PC-3 (cell line): ENCODE data around the gene ATP11C. TPM values are rescaled to one million over a fixed set of nuclear protein-coding genes. Genes with fewer than 3 reads are reported as not detected.

ENCODE experiments used
- ATAC-seq: fragments of 200-7000 bp; cut with Tn5 transposase; 2 replicates; pipeline ENCODE4 v1.9.1; 2020; ENCODE audit warnings: mild to moderate bottlenecking, moderate library complexity
- BruUV-seq: library from RNA; stranded (reverse); fragments of 400-500 nt; replicated peaks from 2 replicates; lab custom pipeline; 2021; lab: Mats Ljungman, UMichigan
- CTCF ChIA-PET: fragments of 300-600 bp; sonication (Branson Sonifier 250); formaldehyde crosslinking; loops from one replicate; lab custom pipeline; 2022; ENCODE audit warnings: antibody characterized with exemption; lab: Charles Lee
- POLR2A ChIA-PET: fragments of 300-600 bp; sonication (Branson Sonifier 250); formaldehyde crosslinking; loops from one replicate; lab custom pipeline; 2022; ENCODE audit warnings: antibody characterized with exemption; ENCODE audit not compliant: unreplicated experiment; lab: Charles Lee
- DNase-seq: peaks from one replicate; pipeline ENCODE4 v3.0.0-alpha.2; 2015
- H2AFZ ChIP-seq: fragments of 300-600 bp; sonication (generic); 2 replicates; pipeline ENCODE4 v1.6.0; 2016; ENCODE audit warnings: antibody characterized with exemption, low read length
- H3F3A ChIP-seq: fragments of 300-600 bp; sonication (generic); one replicate; pipeline ENCODE4 v1.6.0; 2017; ENCODE audit warnings: antibody characterized with exemption, low read length, control low read depth, mild to moderate bottlenecking; ENCODE audit not compliant: unreplicated experiment
- H3K27ac ChIP-seq: fragments of 300-600 bp; sonication (generic); 2 replicates; pipeline ENCODE4 v1.5.1; 2016; ENCODE audit warnings: mild to moderate bottlenecking, low read length
- H3K27me3 ChIP-seq: fragments of 300-600 bp; sonication (generic); 2 replicates; pipeline ENCODE4 v1.6.1; 2016; ENCODE audit warnings: low read length, mixed read lengths
- H3K36me3 ChIP-seq: fragments of 300-600 bp; sonication (generic); 2 replicates; pipeline ENCODE4 v1.6.1; 2016; ENCODE audit warnings: low read depth, mixed run types, low read length, mixed read lengths
- H3K4me1 ChIP-seq: fragments of 300-600 bp; sonication (generic); 2 replicates; pipeline ENCODE4 v1.5.1; 2016; ENCODE audit warnings: low read length; ENCODE audit not compliant: insufficient read depth
- H3K4me2 ChIP-seq: fragments of 300-600 bp; sonication (generic); 2 replicates; pipeline ENCODE4 v1.6.0; 2016; ENCODE audit warnings: low read length
- H3K4me3 ChIP-seq: fragments of 300-600 bp; sonication (generic); 2 replicates; pipeline ENCODE4 v1.5.1; 2016; ENCODE audit warnings: mild to moderate bottlenecking, low read length, mixed read lengths
- H3K79me2 ChIP-seq: fragments of 300-600 bp; sonication (generic); 2 replicates; pipeline ENCODE4 v1.6.1; 2017; ENCODE audit warnings: low read length, mixed read lengths
- H3K9ac ChIP-seq: fragments of 300-600 bp; sonication (generic); 2 replicates; pipeline ENCODE4 v1.6.0; 2016; ENCODE audit warnings: mild to moderate bottlenecking, low read length
- H3K9me2 ChIP-seq: fragments of 300-600 bp; sonication (generic); replicated peaks from 2 replicates; pipeline ENCODE4 v1.6.1; 2016; ENCODE audit warnings: mixed run types, low read length, mixed read lengths
- H3K9me3 ChIP-seq: fragments of 300-600 bp; sonication (generic); 2 replicates; pipeline ENCODE4 v1.6.1; 2016; ENCODE audit warnings: low read length, mixed read lengths
- H4K20me1 ChIP-seq: fragments of 300-600 bp; sonication (generic); 2 replicates; pipeline ENCODE4 v1.6.1; 2016; ENCODE audit warnings: low read length, mixed read lengths
- EZH2 ChIP-seq: fragments of 300-600 bp; sonication (generic); IDR thresholded peaks from one replicate; pipeline ENCODE4 v1.6.1; 2017; ENCODE audit warnings: antibody characterized with exemption, mild to moderate bottlenecking, low read length; ENCODE audit not compliant: unreplicated experiment
- EZH2phosphoT487 ChIP-seq: fragments of 300-600 bp; sonication (generic); IDR thresholded peaks from 2 replicates; pipeline ENCODE4 v1.6.1; 2018; ENCODE audit warnings: mild to moderate bottlenecking, antibody characterized with exemption, low read length, borderline replicate concordance
- intact Hi-C: fragments of 100-400 bp; cut with micrococcal nuclease; formaldehyde crosslinking; loops from 2 replicates; pipeline ENCODE4 v1.9.0; 2023
- total RNA-seq: library from RNA; depleted of rRNA; stranded (reverse); fragments of >200 nt; gene quantifications from 2 replicates; pipeline ENCODE4 v1.2.3, GENCODE V29; 2014
- TF ChIP-seq, protein P1 (sequence below): fragments of 300-600 bp; sonication (generic); conservative IDR thresholded peaks from 2 replicates; pipeline ENCODE4 v1.5.1; 2017; ENCODE audit warnings: antibody characterized with exemption, low read depth, mild to moderate bottlenecking, low read length

The ATP11C gene
- total RNA-seq, 1 experiment from 2014 or later = 25.8 TPM

GRCh38 chrX:139903210-139903609 lies 29.6 kb downstream of the ATP11C start:
- ATAC-seq = no peak

DNA sequence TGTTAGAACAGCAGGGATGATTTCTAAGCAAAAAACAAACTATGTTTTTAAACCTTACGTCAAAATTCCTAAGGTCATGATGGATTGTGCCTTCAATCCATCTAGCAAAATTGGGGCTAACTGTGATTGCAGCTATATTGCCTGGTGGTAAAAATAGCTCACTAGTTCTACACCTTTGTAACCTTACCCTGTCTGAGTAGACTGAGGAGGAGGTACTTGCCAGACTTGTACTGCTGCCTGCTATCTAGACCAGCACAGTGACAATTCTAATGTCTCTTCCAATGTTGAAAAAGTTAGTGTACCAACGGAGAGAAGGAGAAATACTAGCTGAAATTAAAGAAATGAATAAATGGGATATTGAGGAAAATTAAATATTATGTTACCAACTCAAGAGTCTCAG lies 30.3 kb downstream of the ATP11C start:
- Histone ChIP-seq H3K4me2 (no peak overlapping the region), H3K27me3 (no peaks in the 10 kb centered on the region), H3K79me2 (no peaks in the 10 kb centered on the region), H3K9me2 (no peaks in the 10 kb centered on the region), H3F3A (no peaks in the 10 kb centered on the region), H3K9me3 (no peaks in the 10 kb centered on the region), H3K9ac (no peak overlapping the region), H3K4me3 (no peak overlapping the region), H3K27ac (no peak overlapping the region), H2AFZ (no peak overlapping the region), H4K20me1 (no peaks in the 10 kb centered on the region), H3K36me3 (no peaks in the 10 kb centered on the region), H3K4me1 (no peaks in the 10 kb centered on the region)
- TF ChIP-seq EZH2 = no peak
- no peak for TF ChIP-seq EZH2phosphoT487
- TF ChIP-seq, protein P1, sequence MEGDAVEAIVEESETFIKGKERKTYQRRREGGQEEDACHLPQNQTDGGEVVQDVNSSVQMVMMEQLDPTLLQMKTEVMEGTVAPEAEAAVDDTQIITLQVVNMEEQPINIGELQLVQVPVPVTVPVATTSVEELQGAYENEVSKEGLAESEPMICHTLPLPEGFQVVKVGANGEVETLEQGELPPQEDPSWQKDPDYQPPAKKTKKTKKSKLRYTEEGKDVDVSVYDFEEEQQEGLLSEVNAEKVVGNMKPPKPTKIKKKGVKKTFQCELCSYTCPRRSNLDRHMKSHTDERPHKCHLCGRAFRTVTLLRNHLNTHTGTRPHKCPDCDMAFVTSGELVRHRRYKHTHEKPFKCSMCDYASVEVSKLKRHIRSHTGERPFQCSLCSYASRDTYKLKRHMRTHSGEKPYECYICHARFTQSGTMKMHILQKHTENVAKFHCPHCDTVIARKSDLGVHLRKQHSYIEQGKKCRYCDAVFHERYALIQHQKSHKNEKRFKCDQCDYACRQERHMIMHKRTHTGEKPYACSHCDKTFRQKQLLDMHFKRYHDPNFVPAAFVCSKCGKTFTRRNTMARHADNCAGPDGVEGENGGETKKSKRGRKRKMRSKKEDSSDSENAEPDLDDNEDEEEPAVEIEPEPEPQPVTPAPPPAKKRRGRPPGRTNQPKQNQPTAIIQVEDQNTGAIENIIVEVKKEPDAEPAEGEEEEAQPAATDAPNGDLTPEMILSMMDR = no peak
- POLR2A ChIA-PET = no interaction called here
- no peak for DNase-seq
- no TSS peak for BruUV-seq
- CTCF ChIA-PET = no interaction called here
- no peak for ATAC-seq
- intact Hi-C loops = no loop called here

More at GRCh38 chrX:139903210-139903609, 29.6 kb downstream of the ATP11C start:
- BruUV-seq = no TSS peak
- intact Hi-C loops = no loop called here
- Histone ChIP-seq H2AFZ (no peak overlapping the region), H3K4me2 (no peak overlapping the region), H3K36me3 (no peaks in the 10 kb centered on the region), H3K9me3 (no peaks in the 10 kb centered on the region), H3K27ac (no peak overlapping the region), H3K27me3 (no peaks in the 10 kb centered on the region), H3K4me3 (no peak overlapping the region), H3K79me2 (no peaks in the 10 kb centered on the region), H3F3A (no peaks in the 10 kb centered on the region), H3K4me1 (no peaks in the 10 kb centered on the region), H3K9ac (no peak overlapping the region), H3K9me2 (no peaks in the 10 kb centered on the region), H4K20me1 (no peaks in the 10 kb centered on the region)
- CTCF ChIA-PET = no interaction called here
- no peak for DNase-seq
- POLR2A ChIA-PET = no interaction called here
- TF ChIP-seq EZH2phosphoT487 = no peak
- TF ChIP-seq, protein P1 = no peak
- no peak for TF ChIP-seq EZH2

- intact Hi-C loops = no loop called here
- Histone ChIP-seq H3K27me3 (no peaks in the 10 kb centered on the region), H3F3A (no peaks in the 10 kb centered on the region), H3K27ac (no peak overlapping the region), H3K4me3 (no peak overlapping the region), H3K79me2 (peaks cover 10% of the 10 kb centered on the region; the same call in 1 of the 2 replicates), H3K4me1 (no peaks in the 10 kb centered on the region), H2AFZ (no peak overlapping the region), H3K9ac (no peak overlapping the region), H3K9me2 (no peaks in the 10 kb centered on the region), H3K9me3 (no peaks in the 10 kb centered on the region), H3K4me2 (no peak overlapping the region), H3K36me3 (no peaks in the 10 kb centered on the region), H4K20me1 (no peaks in the 10 kb centered on the region)
- ChIA-PET CTCF (no interaction called here), POLR2A (no interaction called here)
- BruUV-seq = no TSS peak
- DNase-seq (no peak), ATAC-seq (no peak)
- no peak for TF ChIP-seq EZH2phosphoT487
- TF ChIP-seq, protein P1 = no peak
- TF ChIP-seq EZH2 = no peak
Observed at GRCh38 chrX:139898334-139898733, 34.5 kb downstream of the ATP11C start.
